ENCODE results near the gene DAG1.

The DAG1 gene

DNA sequence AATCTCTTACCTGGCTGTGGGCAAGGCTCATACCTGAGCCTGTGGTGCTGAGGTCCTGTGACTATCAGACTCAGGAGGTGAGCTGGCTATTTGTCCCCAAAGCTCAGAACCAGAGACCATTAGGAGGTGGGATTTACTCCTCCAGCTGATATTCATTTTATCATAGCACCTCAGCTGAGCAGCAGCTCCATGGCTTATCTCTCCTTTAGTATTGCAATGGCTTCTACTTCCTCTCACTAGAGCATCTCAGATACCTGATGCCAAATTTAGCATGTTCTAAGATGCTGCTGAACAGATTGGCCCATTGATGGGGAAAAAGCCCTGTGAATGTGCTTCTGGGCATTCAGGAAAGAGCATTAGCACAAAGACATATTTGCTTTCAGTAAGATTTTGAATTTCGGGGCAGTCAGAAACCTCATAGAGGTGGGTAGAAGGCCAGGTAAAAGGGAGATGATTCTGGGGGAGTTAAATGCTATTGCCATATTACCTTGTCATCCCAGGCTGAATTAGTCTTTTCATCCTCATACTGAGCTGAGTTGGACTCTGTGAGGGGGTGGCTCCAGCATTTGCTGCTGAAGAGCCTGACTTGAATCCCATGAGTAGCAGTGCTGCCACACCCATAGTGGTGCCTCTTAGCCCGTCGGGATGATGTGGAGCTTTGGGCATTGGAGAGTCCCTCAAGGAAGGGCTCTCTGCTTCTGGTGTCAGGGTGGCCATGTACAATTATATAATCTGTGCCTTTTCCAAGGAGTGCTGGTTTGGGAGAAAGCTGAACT lies 86.6 kb downstream of the DAG1 start:
- no peak for DNase-seq

DNA sequence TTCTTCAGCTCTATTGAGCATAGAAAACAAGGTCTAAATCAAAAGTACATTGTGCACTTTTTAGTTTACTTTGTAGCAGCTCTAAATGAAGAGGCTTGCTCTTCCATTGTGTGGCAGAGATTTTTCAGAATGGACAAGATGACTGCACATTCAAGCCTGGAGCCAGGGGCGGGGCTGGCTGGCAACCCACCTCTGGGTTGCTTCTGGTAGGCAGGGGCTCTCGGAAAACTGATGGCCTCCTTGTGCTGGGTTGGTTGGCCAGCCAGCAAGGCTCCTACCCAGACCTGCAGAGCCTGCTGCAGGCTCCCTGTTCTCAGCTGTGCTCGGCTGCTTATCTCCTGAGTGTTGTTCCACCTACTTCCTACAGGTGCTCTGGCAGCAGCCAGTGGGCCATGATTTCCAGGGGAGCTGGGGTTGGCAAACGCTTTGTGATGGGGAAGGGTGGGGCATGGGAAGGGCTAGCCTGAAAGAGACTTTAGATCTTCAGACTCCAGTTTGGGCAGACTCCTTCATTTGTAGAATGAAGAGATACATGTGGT lies 93.0 kb downstream of the DAG1 start:
- no peak for DNase-seq

DNA sequence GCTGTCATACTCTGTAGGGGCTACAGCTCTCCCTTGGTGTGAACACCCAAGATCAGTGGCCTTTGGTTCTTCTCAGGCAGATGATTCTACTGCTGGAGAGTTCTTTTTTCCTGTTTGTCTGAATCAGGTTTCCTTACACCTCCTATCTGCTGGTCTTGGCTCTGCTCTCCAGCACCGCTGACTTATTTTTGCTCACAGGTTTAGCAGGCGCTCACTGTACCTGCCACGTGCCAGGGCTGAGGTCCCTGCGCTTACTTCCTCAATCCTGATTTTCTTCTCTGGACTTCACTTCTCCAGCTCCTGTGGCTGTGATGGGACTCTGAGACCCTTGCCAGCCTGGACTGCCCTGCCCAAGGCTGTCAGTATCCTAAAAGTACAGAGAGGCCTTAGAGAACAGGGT lies 93.7 kb downstream of the DAG1 start:
- no peak for DNase-seq

DNA sequence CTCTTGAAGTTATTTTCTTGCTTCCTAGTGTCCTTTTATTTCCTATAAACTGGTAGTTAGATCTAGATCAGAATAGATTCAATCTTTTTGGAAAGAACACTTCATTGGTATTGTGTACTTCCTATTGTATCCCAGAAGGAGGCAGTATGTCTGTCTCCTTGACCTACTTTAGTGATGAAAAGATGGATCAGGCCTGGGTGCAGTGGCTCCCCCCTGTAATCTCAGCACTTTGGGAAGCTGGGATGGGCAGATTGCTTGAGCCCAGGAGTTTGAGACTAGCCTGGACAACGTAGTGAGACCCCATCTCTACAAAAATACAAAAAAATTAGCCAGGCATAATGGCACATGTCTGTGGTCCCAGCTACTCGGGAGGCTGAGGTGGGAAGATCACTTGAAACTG lies 96.2 kb downstream of the DAG1 start:
- DNase-seq = no peak

DNA sequence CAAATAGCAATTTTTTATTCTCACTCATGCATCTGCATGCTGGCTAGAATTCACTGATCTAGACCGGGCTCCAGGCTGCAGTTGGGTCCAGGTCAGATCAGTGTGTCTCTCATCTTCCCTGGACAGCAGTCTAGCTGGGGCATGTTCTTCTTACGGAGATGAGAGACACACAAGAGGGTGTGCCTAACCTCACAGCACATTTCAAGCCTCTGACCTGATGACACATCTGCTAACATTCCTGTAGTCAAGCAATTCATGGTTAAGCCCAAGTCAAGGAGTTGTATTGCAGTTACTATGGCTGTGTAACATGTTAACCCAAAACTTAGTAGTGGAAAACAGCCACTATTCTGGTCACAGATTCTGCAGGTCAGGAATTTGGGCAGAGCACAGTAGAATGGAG lies 97.3 kb downstream of the DAG1 start:
- DNase-seq = no peak

DNA sequence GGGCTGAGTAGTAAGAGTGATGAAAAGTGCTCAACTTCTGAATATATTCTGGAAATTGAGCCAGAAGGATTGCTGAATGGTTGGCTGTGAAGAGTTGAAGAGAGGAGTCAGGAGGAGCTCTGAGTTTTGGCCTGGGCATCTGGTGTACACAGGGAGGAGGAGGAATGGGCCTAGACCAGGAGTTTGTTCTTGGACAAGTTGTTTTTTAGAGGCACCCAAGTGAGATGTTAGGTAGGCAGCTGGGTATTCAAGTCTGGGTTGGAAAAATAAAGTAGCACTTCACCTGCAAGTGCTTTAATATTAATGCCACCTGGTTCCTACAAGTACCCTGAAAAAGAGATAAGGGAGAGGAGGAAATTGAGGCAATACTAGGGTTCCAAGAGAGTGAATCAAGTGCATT lies 98.9 kb downstream of the DAG1 start:
- DNase-seq = no peak

DNA sequence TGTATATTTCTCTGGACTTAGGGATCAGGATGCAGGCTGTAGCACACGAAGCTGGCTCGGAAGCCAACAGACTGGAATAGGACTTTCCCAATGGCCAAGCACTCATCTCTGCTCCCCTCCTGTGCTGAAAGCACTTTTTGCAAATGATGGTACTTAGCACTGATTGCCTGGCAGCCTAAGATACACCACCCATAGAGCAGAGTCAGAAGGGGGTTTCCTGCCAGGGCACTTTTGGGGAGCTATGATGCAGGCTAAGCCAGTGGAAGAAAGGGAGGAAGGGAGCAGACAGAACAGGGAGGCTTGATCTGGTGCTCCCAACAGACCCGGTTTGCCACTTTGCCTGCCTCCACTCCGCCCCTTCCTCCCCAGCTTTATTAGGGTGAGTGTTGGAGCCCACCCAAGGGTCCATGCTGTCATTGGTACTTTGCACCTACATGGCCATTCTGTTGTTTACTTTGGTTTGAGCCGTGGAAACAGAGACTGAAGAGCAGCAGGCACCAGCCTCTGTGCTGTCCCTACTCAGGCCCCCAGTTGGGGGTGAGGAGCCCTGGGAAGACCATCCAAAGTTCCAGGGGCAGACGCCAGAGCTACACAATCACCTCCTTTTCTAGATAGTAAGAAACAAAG lies 100.1 kb downstream of the DAG1 start:
- DNase-seq = no peak

DNA sequence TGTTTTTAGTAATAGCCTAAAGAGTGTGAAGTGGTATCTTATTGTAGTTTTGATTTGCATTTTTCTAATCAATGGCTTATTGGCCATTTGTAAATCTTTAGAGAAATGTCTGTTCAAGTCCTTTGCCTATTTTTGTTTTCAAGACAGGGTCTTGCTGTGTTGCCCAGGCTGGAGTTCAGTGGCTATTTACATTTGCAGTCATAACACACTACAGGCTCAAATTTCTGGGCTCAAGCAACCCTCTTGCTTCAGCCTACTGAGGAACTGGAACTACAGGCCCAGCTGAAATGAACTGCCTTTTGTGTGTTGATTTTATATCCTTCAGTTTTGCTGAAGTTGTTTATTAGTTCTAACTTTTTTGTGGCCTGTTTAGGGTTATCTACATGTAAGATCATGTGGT lies 112.1 kb downstream of the DAG1 start:
- DNase-seq = no peak
